ENCODE results near the gene ZSCAN29. TPM values are rescaled to one million over a fixed set of nuclear protein-coding genes. Genes with fewer than 3 reads are reported as not detected.

The ZSCAN29 gene
- total RNA-seq, 1 donor from 2014 or later, result 30.9 TPM

DNA sequence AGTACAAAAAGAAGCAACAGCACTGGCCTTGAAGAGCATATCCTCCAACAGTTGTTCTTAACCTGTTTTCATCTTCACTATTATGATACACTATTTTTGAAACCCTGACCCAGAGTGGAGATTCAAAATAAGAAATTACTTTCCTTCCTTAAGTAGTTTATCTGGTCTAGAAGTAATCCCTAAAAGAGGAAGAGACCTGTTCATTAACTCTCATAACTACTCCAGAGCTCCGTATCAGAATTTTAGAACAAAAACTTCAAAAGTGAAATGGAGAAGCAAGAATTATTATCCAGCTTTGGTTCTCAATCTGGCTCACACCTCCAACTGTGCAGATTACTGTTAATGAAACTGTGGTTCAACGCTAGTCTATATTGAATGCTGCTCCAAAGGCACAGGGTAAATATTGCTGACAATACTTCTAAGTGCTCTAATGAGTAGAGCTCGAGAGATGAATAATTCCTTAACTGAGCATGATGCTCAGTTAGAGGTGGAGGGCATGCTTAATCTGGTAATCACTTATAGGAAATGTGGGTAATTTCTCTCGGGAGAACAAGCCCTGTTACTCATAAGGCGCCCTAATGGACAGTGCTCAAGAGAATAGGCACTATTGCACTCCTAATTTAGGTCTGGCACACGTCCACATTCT lies 45.7 kb downstream of the ZSCAN29 start:
- peaks cover 21% of the 10 kb centered on the region for H3K36me3 Mint-ChIP-seq (ENCODE audit: low read depth)
- no peak overlapping the region for H3K27ac Mint-ChIP-seq
- intact Hi-C loops (cut with micrococcal nuclease), result no loop called here
- DNase-seq, result no peak
- no peak overlapping the region for H3K4me3 Mint-ChIP-seq
- peaks cover 15% of the 10 kb centered on the region for H3K4me1 Mint-ChIP-seq
- peaks cover 10% of the 10 kb centered on the region for H3K27me3 Mint-ChIP-seq
- H3K9me3 Mint-ChIP-seq, result no peaks in the 10 kb centered on the region

DNA sequence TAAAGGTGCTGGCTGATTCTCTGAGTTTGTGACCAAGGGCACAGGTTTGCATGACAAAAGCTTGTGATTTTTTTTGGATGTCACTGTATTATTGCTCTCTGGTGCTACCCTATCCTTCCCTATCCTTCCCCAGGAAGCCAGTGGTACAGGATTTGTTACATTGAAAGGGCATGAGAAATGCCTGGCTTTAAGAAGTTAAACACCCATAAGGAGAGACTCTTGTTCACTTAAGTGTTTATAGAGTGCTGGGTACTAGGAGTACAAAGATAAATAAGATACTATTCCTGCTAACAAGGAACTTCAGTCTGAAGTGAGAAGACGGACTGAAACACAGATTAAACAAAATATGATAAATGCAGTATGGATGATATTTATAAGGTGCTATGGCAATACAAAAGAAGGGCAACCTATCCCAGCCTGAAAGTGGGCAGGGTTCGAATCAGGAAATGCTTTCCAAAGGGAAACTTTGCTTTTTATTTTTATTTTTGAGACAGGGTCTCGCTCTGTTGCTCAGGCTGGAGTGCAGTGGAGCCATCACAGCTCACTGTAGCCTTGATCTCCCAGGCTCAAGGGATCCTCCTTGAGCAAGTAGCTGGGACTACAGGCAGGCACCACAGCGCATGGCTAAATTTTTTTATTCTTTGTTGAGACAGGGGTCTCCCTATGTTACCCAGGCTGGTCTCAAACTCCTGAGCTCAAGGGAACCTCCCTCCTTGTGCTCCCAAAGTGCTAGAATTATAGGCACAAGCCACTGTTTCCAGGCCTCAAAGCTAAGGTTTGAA lies 51.7 kb downstream of the ZSCAN29 start:
- Mint-ChIP-seq H3K27ac (no peak overlapping the region), H3K4me1 (no peaks in the 10 kb centered on the region), H3K9me3 (no peaks in the 10 kb centered on the region), H3K4me3 (no peak overlapping the region), H3K27me3 (peaks cover 27% of the 10 kb centered on the region), H3K36me3 (ENCODE audit: low read depth) (no peaks in the 10 kb centered on the region)
- no peak for DNase-seq
- intact Hi-C loops (cut with micrococcal nuclease), result no loop called here

- Mint-ChIP-seq H3K4me1 (no peaks in the 10 kb centered on the region), H3K36me3 (ENCODE audit: low read depth) (no peaks in the 10 kb centered on the region)
- intact Hi-C loops (cut with micrococcal nuclease), result no loop called here
Observed at GRCh38 chr15:43317566-43318184, 53.2 kb downstream of the ZSCAN29 start.

DNA sequence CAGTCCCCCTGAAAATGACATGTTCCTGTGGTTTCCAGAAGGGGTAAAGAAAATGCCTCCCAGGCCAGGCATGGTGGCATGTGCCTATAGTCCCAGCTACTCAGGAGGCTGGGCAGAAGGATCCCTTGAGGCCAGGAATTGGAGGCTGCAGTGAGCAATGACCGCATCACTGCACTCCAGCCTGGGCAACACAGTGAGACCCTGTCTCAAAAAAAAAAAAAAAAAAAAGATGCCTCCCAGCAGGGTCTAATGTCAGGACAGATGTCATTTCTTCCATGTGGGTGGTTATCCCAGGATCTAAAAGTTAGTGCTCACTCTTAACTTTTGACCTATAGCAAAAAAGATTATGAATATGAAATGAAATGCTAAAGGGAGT lies 53.9 kb downstream of the ZSCAN29 start:
- no peak for DNase-seq
- H3K36me3 Mint-ChIP-seq (ENCODE audit: low read depth), result no peaks in the 10 kb centered on the region
- H3K4me3 Mint-ChIP-seq, result no peak overlapping the region
- H3K9me3 Mint-ChIP-seq, result no peaks in the 10 kb centered on the region
- intact Hi-C loops (cut with micrococcal nuclease), result no loop called here
- H3K27ac Mint-ChIP-seq, result no peak overlapping the region
- no peaks in the 10 kb centered on the region for H3K4me1 Mint-ChIP-seq
- peaks cover 33% of the 10 kb centered on the region for H3K27me3 Mint-ChIP-seq

More at GRCh38 chr15:43317566-43318184, 53.2 kb downstream of the ZSCAN29 start:
- DNase-seq, result no peak
- H3K27ac Mint-ChIP-seq, result no peak overlapping the region
- H3K4me3 Mint-ChIP-seq, result no peak overlapping the region
- H3K27me3 Mint-ChIP-seq, result peaks cover 28% of the 10 kb centered on the region
- no peaks in the 10 kb centered on the region for H3K9me3 Mint-ChIP-seq

- intact Hi-C loops (cut with micrococcal nuclease), result no loop called here
- no peak overlapping the region for H3K4me3 Mint-ChIP-seq
Observed at GRCh38 chr15:43316016-43316970, 54.5 kb downstream of the ZSCAN29 start.

DNA sequence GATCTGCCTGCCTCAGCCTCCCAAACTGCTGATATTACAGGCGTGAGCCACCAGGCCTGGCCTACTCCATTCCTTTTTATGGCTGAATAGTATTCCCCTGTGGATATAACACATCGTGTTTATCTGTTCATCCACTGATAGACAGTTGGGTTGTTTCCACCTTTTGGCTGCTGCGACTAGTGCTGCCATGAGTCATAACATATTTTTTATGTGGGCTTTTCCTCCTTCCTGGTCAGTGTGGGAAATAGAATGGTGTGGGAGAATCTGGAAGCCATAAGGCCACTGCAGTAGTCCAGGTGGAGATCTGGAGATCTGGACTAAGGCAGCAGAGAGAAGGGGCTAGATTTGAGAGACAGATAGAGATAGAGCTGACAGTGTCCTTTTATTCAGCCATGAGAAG lies 56.7 kb downstream of the ZSCAN29 start:
- Mint-ChIP-seq H3K27ac (no peak overlapping the region), H3K4me1 (no peaks in the 10 kb centered on the region), H3K27me3 (peaks cover 37% of the 10 kb centered on the region), H3K36me3 (ENCODE audit: low read depth) (no peaks in the 10 kb centered on the region), H3K4me3 (no peak overlapping the region), H3K9me3 (no peaks in the 10 kb centered on the region)
- intact Hi-C loops (cut with micrococcal nuclease), result no loop called here
- DNase-seq, result no peak

More at GRCh38 chr15:43316016-43316970, 54.5 kb downstream of the ZSCAN29 start:
- no peaks in the 10 kb centered on the region for H3K4me1 Mint-ChIP-seq
- H3K9me3 Mint-ChIP-seq, result no peaks in the 10 kb centered on the region
- H3K27ac Mint-ChIP-seq, result no peak overlapping the region
- DNase-seq, result no peak
- peaks cover 33% of the 10 kb centered on the region for H3K27me3 Mint-ChIP-seq
- H3K36me3 Mint-ChIP-seq (ENCODE audit: low read depth), result no peaks in the 10 kb centered on the region

DNA sequence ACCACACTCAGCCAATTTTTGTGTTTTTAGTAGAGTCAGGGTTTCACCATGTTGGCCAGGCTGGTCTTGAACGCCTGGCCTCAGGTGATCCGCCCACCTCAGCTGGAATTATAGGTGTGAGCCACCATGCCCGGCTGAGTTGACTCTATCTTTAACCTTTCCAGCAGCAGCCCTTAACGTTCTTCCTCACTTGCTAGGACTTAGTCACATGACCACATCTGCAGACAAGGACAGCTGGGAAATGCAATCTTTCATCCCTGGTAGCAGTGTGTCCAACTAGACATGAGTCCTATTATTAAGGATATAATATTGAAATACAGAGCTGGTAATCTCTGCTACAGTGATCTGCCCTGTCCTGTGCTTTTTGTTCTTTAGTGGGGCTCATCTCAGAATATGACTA lies 58.5 kb downstream of the ZSCAN29 start:
- Mint-ChIP-seq H3K9me3 (no peaks in the 10 kb centered on the region), H3K27me3 (peaks cover 38% of the 10 kb centered on the region), H3K27ac (no peak overlapping the region), H3K4me1 (peaks cover 4% of the 10 kb centered on the region), H3K4me3 (no peak overlapping the region), H3K36me3 (ENCODE audit: low read depth) (no peaks in the 10 kb centered on the region)
- intact Hi-C loops (cut with micrococcal nuclease), result no loop called here
- no peak for DNase-seq

Other genes with a start within 250 kb of the ZSCAN29 start
- gene TMEM62, start 237.5 kb downstream of the ZSCAN29 start, total RNA-seq, result 14.7 and 18.7 TPM in 2 replicates
- 49.2 and 54.1 TPM in 2 replicates for gene CCNDBP1, start 185.6 kb downstream of the ZSCAN29 start, total RNA-seq
- gene EPB42, start 150.0 kb downstream of the ZSCAN29 start, total RNA-seq, result not detected in 2 replicates
- 0.07 TPM in 1 of 2 replicates, not detected in the other for gene TGM5, start 104.1 kb downstream of the ZSCAN29 start, total RNA-seq
- not detected in 2 replicates for gene TGM7, start 68.8 kb downstream of the ZSCAN29 start, total RNA-seq
- gene LCMT2, start 40.5 kb downstream of the ZSCAN29 start, total RNA-seq, result 15.4 and 16.0 TPM in 2 replicates
- gene TUBGCP4, start 58 bp upstream of the ZSCAN29 start, total RNA-seq, result 48.0 and 49.6 TPM in 2 replicates
- 38.7 and 40.0 TPM in 2 replicates for gene TP53BP1, start 122.1 kb upstream of the ZSCAN29 start, total RNA-seq
- gene MAP1A, start 146.6 kb upstream of the ZSCAN29 start, total RNA-seq, result 2.0 and 2.1 TPM in 2 replicates
- 57.8 and 60.0 TPM in 2 replicates for gene PPIP5K1, start 219.2 kb upstream of the ZSCAN29 start, total RNA-seq
- 0.66 and 0.77 TPM in 2 replicates for gene CKMT1B, start 223.0 kb upstream of the ZSCAN29 start, total RNA-seq
- gene STRC, start 247.8 kb upstream of the ZSCAN29 start, total RNA-seq, result 0.05 and 0.45 TPM in 2 replicates